Muscle layer of duodenum (tissue), 2 donors: ENCODE measurements around the gene PREP.
A peak's percentile ranks its signal among the peaks of the same experiment; 100 is the strongest.

Experiments used
- H3K27ac ChIP-seq: one replicate; pipeline ENCODE4 v1.7.0; 2013; ENCODE audit warnings: mild to moderate bottlenecking, low read length
- H3K27me3 ChIP-seq: one replicate; pipeline ENCODE4 v1.7.0; 2013; ENCODE audit warnings: low read depth, mild to moderate bottlenecking, control low read depth, low read length
- H3K36me3 ChIP-seq, 2 donors: one replicate each; pipeline ENCODE4 v1.7.0; 2013; ENCODE audit warnings: low read length in 2 of 2, control low read depth in 1 of 2, mild to moderate bottlenecking in 1 of 2; ENCODE audit not compliant: insufficient read depth in 2 of 2, control insufficient read depth in 1 of 2
- H3K4me1 ChIP-seq, 2 donors: one replicate each; pipeline ENCODE4 v1.7.0; 2013; ENCODE audit warnings: low read length in 2 of 2, mild to moderate bottlenecking in 2 of 2, control low read depth in 1 of 2, moderate library complexity in 1 of 2; ENCODE audit not compliant: insufficient read depth in 2 of 2, control insufficient read depth in 1 of 2
- H3K4me3 ChIP-seq, 2 donors: one replicate each; pipeline ENCODE4 v1.7.0; 2013; ENCODE audit warnings: low read length in 2 of 2, low read depth in 1 of 2, mild to moderate bottlenecking in 1 of 2
- H3K9me3 ChIP-seq, 2 donors: one replicate each; pipeline ENCODE4 v1.7.0; 2013; ENCODE audit warnings: low read length in 2 of 2, control low read depth in 1 of 2, mild to moderate bottlenecking in 1 of 2; ENCODE audit not compliant: control insufficient read depth in 1 of 2
- donor health status: healthy.

The PREP gene

DNA sequence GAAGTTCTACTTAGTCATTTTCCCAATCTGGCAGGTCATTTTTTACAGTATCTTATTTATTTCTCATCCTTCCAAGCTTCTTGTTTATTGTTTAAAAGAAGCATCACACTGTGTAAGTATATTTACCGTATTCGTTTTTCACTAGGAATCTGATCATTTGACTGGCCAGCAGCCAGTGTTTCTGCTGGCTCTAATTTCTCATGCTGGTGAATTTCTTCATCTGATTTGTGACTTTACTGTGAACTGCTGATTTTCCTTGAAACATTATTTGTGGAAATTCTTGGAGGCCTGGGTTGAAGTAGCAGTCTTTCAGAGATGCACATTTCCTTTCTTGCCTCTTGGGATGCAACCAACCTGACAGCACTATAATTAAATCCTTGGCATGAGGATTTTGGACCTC lies 65.9 kb downstream of the PREP start:
- no peak overlapping the region for H3K27ac ChIP-seq
- H3K9me3 ChIP-seq = no peaks in the 10 kb centered on the region
- peaks cover 7 to 8% of the 10 kb centered on the region in 2 donors for H3K36me3 ChIP-seq
- no peaks in the 10 kb centered on the region for H3K4me1 ChIP-seq
- H3K4me3 ChIP-seq = no peak overlapping the region
- no peaks in the 10 kb centered on the region for H3K27me3 ChIP-seq

DNA sequence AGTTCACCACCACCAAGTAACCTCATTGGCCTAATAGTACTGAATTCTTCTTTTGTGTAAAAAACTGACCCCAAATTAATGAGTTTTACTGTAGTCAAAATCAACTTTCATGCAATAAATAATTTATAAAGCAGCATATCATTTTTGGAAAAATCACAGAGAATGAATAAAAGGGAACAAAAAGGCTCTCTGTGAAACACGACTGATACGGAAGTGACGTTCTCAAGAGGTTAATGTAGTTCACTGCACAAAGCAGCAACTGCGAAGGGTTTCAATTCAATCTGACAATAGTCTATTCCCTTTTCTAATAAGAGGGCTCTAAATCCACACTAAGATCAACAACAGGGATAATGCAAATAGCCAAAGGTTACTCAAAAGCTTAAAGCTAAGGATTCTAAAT lies 70.3 kb downstream of the PREP start:
- no peaks in the 10 kb centered on the region for H3K9me3 ChIP-seq
- peaks cover 0 to 5% of the 10 kb centered on the region in 2 donors for H3K4me1 ChIP-seq
- no peaks in the 10 kb centered on the region for H3K27me3 ChIP-seq
- no peak overlapping the region for H3K27ac ChIP-seq
- peaks cover 23 to 27% of the 10 kb centered on the region in 2 donors for H3K36me3 ChIP-seq
- no peak overlapping the region for H3K4me3 ChIP-seq

DNA sequence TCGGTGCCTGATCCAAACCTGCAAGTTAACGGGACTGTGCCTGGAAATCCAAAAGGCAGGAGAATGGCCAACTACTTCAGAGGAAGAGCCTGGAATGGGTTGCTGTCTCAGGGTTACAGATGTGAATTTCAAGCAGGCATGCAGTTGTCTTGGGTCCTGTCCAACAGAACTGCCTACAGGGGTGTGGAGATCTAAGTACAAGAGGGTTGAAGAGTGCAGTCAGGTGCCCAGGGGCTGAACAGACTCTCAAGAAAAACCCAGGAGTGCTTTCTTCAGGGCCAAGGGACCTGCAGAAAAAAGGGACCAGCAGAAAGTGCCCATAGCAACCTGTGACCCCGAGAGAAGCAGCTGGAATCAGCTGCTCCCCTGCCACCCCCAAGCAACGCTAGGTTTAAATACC lies 71.0 kb downstream of the PREP start:
- Histone ChIP-seq H3K4me1 (peaks cover under 1 to 5% of the 10 kb centered on the region in 2 donors), H3K36me3 (peaks cover 23 to 27% of the 10 kb centered on the region in 2 donors), H3K27ac (no peak overlapping the region), H3K27me3 (no peaks in the 10 kb centered on the region), H3K4me3 (no peak overlapping the region), H3K9me3 (no peaks in the 10 kb centered on the region)

GRCh38 chr6:105330913-105331312 lies 72.0 kb downstream of the PREP start:
- H3K4me3 ChIP-seq = no peak overlapping the region
- H3K4me1 ChIP-seq = peaks cover 6 to 8% of the 10 kb centered on the region in 2 donors
- H3K27me3 ChIP-seq = no peaks in the 10 kb centered on the region
- H3K27ac ChIP-seq = no peak overlapping the region
- peaks cover 27 to 32% of the 10 kb centered on the region in 2 donors for H3K36me3 ChIP-seq
- no peaks in the 10 kb centered on the region for H3K9me3 ChIP-seq

GRCh38 chr6:105330364-105330763 lies 72.5 kb downstream of the PREP start:
- Histone ChIP-seq H3K4me1 (peaks cover 6 to 8% of the 10 kb centered on the region in 2 donors), H3K36me3 (peaks cover 27 to 34% of the 10 kb centered on the region in 2 donors), H3K9me3 (no peaks in the 10 kb centered on the region), H3K27ac (no peak overlapping the region), H3K27me3 (no peaks in the 10 kb centered on the region), H3K4me3 (no peak overlapping the region)

- no peaks in the 10 kb centered on the region for H3K9me3 ChIP-seq
- no peak overlapping the region for H3K4me3 ChIP-seq
- H3K36me3 ChIP-seq = peaks cover 36 to 42% of the 10 kb centered on the region in 2 donors
- H3K4me1 ChIP-seq = peaks cover 6 to 8% of the 10 kb centered on the region in 2 donors
- peak overlapping the region; percentile 40 for H3K27ac ChIP-seq
- no peaks in the 10 kb centered on the region for H3K27me3 ChIP-seq
Measured at GRCh38 chr6:105326833-105327770, 75.8 kb downstream of the PREP start.

DNA sequence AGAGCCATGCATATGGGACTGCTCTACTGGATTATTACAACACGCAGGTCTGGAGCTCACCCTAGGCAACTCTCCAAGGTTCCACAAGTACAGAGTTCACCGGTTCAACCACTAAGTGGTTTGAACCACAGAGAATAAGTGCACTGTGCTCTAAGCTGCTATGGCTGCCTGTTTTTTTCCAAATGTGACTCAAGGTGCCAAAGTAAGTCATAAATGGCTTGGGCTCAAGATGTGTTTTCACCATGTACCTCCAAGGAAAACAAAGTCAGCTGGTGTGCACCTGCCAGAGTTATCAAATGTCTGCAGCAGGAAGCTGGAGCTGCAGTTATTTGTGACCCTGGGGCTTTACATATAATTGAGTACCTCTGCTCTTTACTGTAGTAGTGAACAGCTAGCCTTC lies 76.7 kb downstream of the PREP start:
- Histone ChIP-seq H3K9me3 (no peaks in the 10 kb centered on the region), H3K4me1 (peaks cover 3 to 6% of the 10 kb centered on the region in 2 donors), H3K27me3 (no peaks in the 10 kb centered on the region), H3K36me3 (peaks cover 40 to 43% of the 10 kb centered on the region in 2 donors), H3K27ac (no peak overlapping the region), H3K4me3 (no peak overlapping the region)

DNA sequence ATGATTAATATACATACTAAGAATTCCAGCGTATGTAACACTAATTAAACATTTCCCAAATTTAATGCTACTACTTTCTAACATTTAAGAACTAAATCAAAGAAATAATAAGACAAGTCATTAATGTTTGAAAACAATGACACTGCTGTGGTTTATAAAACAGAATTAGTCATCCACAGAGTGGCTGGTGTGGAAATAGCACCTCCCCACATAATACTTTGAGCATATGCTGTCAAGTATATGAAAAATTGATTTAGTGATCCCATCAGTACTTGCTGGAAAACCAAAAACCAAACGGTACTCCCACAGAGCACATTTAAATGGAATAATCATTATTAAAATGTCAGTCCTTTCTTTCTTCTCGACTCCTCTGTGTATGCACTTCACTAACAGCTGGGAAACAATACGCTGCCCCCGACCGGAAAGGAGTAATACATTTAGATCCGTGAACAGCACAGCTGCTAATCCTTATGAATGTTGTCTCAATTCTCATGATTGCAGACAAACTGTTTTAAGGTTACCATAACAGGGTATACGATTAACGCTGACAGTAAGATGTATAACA lies 78.4 kb downstream of the PREP start:
- no peak overlapping the region for H3K27ac ChIP-seq
- H3K4me1 ChIP-seq = peaks cover 3 to 6% of the 10 kb centered on the region in 2 donors
- no peaks in the 10 kb centered on the region for H3K9me3 ChIP-seq
- H3K27me3 ChIP-seq = no peaks in the 10 kb centered on the region
- H3K36me3 ChIP-seq = peaks cover 36 to 37% of the 10 kb centered on the region in 2 donors
- H3K4me3 ChIP-seq = no peak overlapping the region

DNA sequence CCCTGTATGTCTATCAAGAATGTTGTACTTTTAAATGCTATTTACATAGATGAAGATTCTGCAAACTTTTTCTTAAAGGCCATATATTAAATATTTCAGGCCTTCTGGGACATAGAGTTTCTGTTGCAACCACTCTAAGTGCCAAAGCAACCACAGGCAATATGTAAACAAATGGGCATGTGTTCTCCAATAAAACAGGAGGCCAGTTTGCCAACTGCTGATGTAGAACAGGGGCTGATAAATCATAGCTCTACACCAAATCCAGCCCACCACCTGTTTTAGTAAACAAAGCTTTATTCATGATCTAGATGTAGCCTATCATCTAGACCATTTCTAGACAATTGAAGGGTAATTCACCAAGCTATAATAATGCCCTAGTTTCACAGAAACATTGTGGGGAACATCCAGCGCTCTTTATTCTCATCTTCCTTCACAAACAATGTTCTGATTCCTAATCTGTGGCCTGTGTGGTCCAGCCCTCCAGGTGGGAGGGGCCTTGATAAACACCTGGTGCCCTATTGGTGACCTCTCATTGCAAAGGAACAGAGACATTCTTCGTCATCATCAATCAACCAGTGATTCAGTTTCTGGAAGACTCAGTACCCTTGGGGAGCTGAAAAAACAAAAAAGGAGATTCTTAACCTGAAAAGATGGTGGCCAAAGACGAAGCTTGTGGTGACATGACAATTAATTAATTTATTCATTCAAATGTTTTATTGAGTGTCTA lies 80.2 kb downstream of the PREP start:
- Histone ChIP-seq H3K36me3 (peaks cover 31 to 35% of the 10 kb centered on the region in 2 donors), H3K27me3 (no peaks in the 10 kb centered on the region), H3K27ac (no peak overlapping the region), H3K4me1 (peaks cover 3 to 6% of the 10 kb centered on the region in 2 donors), H3K4me3 (no peak overlapping the region), H3K9me3 (no peaks in the 10 kb centered on the region)

GRCh38 chr6:105321728-105322127 lies 81.2 kb downstream of the PREP start:
- Histone ChIP-seq H3K4me1 (peaks cover 2 to 4% of the 10 kb centered on the region in 2 donors), H3K9me3 (no peaks in the 10 kb centered on the region), H3K4me3 (no peak overlapping the region), H3K27me3 (no peaks in the 10 kb centered on the region), H3K36me3 (peaks cover 30 to 39% of the 10 kb centered on the region in 2 donors), H3K27ac (no peak overlapping the region)

GRCh38 chr6:105321207-105321606 lies 81.7 kb downstream of the PREP start:
- Histone ChIP-seq H3K4me1 (no peaks in the 10 kb centered on the region), H3K36me3 (peaks cover 27 to 41% of the 10 kb centered on the region in 2 donors), H3K27ac (no peak overlapping the region)

More at GRCh38 chr6:105321207-105321606, 81.7 kb downstream of the PREP start:
- H3K9me3 ChIP-seq = no peaks in the 10 kb centered on the region
- H3K4me3 ChIP-seq = no peak overlapping the region
- no peaks in the 10 kb centered on the region for H3K27me3 ChIP-seq
